ENCODE results near the gene WDR48.

The WDR48 gene

GRCh38 chr3:39143051-39143885 lies 91.5 kb downstream of the WDR48 start:
- H3K4me3 ChIP-seq (ENCODE audit: insufficient read depth, low read depth, low read length, poor library complexity, severe bottlenecking): no peak overlapping the region
- DNase-seq: no peak
- peaks cover 68% of the 10 kb centered on the region for H3K36me3 ChIP-seq (ENCODE audit: control insufficient read depth, insufficient read depth, low read length)
- H3K27ac ChIP-seq (ENCODE audit: insufficient read depth, low read length, poor library complexity, severe bottlenecking): no peak overlapping the region
- H3K4me1 ChIP-seq (ENCODE audit: control insufficient read depth, insufficient read depth, low read length, poor library complexity, severe bottlenecking): peaks cover 25% of the 10 kb centered on the region
- no peaks in the 10 kb centered on the region for H3K9me3 ChIP-seq (ENCODE audit: control insufficient read depth, low read length)
- H3K27me3 ChIP-seq (replicated peaks; ENCODE audit: control insufficient read depth, insufficient read depth, low read length, poor library complexity, severe bottlenecking): no peaks in the 10 kb centered on the region

DNA sequence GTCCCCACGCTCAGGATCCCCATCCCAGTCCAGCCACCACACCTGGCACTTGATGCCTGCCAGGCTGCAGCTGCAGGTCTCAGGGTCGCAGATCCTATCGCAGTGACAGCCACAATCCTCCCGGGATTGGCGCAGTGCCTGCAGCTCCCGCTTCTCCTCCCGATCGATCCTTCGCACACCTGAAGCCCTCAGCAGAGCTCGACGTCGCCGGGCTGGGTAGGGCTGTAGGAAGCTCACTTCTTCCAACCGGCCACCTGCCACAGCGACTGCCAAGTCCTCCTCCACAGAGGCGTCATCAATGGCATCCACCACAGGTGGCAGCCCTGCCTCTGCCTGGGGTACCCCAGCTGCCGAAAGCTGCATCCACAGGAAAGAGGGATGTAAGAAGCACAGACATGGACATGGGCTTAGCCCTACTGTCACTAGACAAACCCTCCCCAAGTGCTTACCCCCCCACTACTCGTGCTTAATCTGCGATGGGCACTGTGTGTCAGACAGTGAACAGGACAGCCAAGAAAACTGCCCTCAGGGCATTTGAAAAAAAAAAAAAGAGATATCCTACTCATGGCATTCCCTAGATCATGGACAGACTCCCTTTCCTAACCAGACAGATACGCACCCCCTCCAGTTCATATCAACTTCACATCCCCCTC lies 92.4 kb downstream of the WDR48 start:
- DNase-seq: no peak
- Histone ChIP-seq H3K27me3 (replicated peaks; ENCODE audit: control insufficient read depth, insufficient read depth, low read length, poor library complexity, severe bottlenecking) (no peaks in the 10 kb centered on the region), H3K36me3 (ENCODE audit: control insufficient read depth, insufficient read depth, low read length) (peaks cover 68% of the 10 kb centered on the region), H3K4me3 (ENCODE audit: insufficient read depth, low read depth, low read length, poor library complexity, severe bottlenecking) (no peak overlapping the region), H3K9me3 (ENCODE audit: control insufficient read depth, low read length) (no peaks in the 10 kb centered on the region), H3K4me1 (ENCODE audit: control insufficient read depth, insufficient read depth, low read length, poor library complexity, severe bottlenecking) (peaks cover 33% of the 10 kb centered on the region), H3K27ac (ENCODE audit: insufficient read depth, low read length, poor library complexity, severe bottlenecking) (no peak overlapping the region)

GRCh38 chr3:39144748-39145380 lies 93.0 kb downstream of the WDR48 start:
- Histone ChIP-seq H3K36me3 (ENCODE audit: control insufficient read depth, insufficient read depth, low read length) (peaks cover 68% of the 10 kb centered on the region), H3K27ac (ENCODE audit: insufficient read depth, low read length, poor library complexity, severe bottlenecking) (no peak overlapping the region), H3K4me1 (ENCODE audit: control insufficient read depth, insufficient read depth, low read length, poor library complexity, severe bottlenecking) (peaks cover 40% of the 10 kb centered on the region), H3K27me3 (replicated peaks; ENCODE audit: control insufficient read depth, insufficient read depth, low read length, poor library complexity, severe bottlenecking) (no peaks in the 10 kb centered on the region), H3K9me3 (ENCODE audit: control insufficient read depth, low read length) (no peaks in the 10 kb centered on the region), H3K4me3 (ENCODE audit: insufficient read depth, low read depth, low read length, poor library complexity, severe bottlenecking) (no peak overlapping the region)
- no peak for DNase-seq

GRCh38 chr3:39146083-39146501 lies 94.3 kb downstream of the WDR48 start:
- Histone ChIP-seq H3K4me3 (ENCODE audit: insufficient read depth, low read depth, low read length, poor library complexity, severe bottlenecking) (no peak overlapping the region), H3K4me1 (ENCODE audit: control insufficient read depth, insufficient read depth, low read length, poor library complexity, severe bottlenecking) (peaks cover 52% of the 10 kb centered on the region), H3K36me3 (ENCODE audit: control insufficient read depth, insufficient read depth, low read length) (peaks cover 56% of the 10 kb centered on the region), H3K27me3 (replicated peaks; ENCODE audit: control insufficient read depth, insufficient read depth, low read length, poor library complexity, severe bottlenecking) (no peaks in the 10 kb centered on the region), H3K9me3 (ENCODE audit: control insufficient read depth, low read length) (no peaks in the 10 kb centered on the region), H3K27ac (ENCODE audit: insufficient read depth, low read length, poor library complexity, severe bottlenecking) (no peak overlapping the region)
- DNase-seq: no peak

Measured in effector memory CD4-positive, alpha-beta T cell (primary cell).